Liver (tissue), 3 donors: ENCODE data around the gene PRICKLE4.

Experiments
- JUND ChIP-seq, 2 donors: IDR thresholded peaks; 2 replicates each; pipeline ENCODE4 v1.6.1; 2016; ENCODE audit warnings: antibody characterized with exemption in 2 of 2
- SP1 ChIP-seq: IDR thresholded peaks from 2 replicates; pipeline ENCODE4 v1.6.1; 2018; ENCODE audit warnings: antibody characterized with exemption, mild to moderate bottlenecking
- TAF1 ChIP-seq: conservative IDR thresholded peaks from 2 replicates; pipeline ENCODE4 v1.6.1; 2016; ENCODE audit warnings: antibody characterized with exemption, mild to moderate bottlenecking
- TF ChIP-seq, protein P1 (sequence below): fragments of 150-350 bp; IDR thresholded peaks from 2 replicates; pipeline ENCODE4 v1.5.1; 2017; ENCODE audit warnings: improper control_type of control experiment, low read depth, low read length; ENCODE audit not compliant: missing input control
- TF ChIP-seq, protein P2 (sequence below): IDR thresholded peaks from 2 replicates; pipeline ENCODE4 v1.6.1; 2016; ENCODE audit warnings: antibody characterized with exemption, mild to moderate bottlenecking
- TF ChIP-seq, protein P3 (sequence below): IDR thresholded peaks from 2 replicates; pipeline ENCODE4 v1.6.1; 2016; ENCODE audit warnings: antibody characterized with exemption
- donor health status: healthy.
- donor health status: healthy.

DNA sequence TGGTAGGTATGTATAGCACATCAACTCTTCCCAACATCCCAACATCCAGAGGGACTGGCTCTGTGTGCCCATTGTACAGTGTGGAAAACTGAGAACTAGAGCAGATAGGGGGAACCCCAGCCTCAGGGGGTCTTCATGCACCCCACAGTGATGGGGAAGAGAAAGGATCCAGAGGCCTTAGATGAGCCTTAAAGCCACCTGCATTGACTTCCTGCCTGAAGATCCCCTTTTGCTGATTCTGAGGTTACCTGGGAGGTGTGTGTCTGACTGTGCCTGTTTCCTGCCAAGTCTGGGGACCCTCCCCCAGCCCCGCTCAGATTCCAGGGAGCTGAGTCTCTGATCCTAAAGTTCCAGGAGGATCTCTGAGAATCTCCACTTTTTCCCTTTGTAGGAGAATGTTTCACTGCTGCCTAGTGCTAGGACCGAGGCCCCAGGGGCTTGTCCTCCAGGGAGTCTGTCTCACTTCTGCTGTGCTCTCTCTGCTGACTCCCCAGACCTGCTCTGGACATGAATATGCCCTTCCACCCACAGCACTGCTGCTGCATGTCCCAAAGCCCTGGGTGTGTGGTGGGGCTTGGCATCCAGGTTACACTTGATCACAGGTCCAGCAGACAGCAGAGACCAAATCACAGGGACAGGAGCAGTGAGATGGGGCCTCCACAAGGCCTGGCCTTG is 20.5 kb upstream of the PRICKLE4 start:
- TF ChIP-seq, protein P1, sequence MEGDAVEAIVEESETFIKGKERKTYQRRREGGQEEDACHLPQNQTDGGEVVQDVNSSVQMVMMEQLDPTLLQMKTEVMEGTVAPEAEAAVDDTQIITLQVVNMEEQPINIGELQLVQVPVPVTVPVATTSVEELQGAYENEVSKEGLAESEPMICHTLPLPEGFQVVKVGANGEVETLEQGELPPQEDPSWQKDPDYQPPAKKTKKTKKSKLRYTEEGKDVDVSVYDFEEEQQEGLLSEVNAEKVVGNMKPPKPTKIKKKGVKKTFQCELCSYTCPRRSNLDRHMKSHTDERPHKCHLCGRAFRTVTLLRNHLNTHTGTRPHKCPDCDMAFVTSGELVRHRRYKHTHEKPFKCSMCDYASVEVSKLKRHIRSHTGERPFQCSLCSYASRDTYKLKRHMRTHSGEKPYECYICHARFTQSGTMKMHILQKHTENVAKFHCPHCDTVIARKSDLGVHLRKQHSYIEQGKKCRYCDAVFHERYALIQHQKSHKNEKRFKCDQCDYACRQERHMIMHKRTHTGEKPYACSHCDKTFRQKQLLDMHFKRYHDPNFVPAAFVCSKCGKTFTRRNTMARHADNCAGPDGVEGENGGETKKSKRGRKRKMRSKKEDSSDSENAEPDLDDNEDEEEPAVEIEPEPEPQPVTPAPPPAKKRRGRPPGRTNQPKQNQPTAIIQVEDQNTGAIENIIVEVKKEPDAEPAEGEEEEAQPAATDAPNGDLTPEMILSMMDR: no peak
- TF ChIP-seq, protein P2, sequence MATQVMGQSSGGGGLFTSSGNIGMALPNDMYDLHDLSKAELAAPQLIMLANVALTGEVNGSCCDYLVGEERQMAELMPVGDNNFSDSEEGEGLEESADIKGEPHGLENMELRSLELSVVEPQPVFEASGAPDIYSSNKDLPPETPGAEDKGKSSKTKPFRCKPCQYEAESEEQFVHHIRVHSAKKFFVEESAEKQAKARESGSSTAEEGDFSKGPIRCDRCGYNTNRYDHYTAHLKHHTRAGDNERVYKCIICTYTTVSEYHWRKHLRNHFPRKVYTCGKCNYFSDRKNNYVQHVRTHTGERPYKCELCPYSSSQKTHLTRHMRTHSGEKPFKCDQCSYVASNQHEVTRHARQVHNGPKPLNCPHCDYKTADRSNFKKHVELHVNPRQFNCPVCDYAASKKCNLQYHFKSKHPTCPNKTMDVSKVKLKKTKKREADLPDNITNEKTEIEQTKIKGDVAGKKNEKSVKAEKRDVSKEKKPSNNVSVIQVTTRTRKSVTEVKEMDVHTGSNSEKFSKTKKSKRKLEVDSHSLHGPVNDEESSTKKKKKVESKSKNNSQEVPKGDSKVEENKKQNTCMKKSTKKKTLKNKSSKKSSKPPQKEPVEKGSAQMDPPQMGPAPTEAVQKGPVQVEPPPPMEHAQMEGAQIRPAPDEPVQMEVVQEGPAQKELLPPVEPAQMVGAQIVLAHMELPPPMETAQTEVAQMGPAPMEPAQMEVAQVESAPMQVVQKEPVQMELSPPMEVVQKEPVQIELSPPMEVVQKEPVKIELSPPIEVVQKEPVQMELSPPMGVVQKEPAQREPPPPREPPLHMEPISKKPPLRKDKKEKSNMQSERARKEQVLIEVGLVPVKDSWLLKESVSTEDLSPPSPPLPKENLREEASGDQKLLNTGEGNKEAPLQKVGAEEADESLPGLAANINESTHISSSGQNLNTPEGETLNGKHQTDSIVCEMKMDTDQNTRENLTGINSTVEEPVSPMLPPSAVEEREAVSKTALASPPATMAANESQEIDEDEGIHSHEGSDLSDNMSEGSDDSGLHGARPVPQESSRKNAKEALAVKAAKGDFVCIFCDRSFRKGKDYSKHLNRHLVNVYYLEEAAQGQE: no peak
- TF ChIP-seq JUND (IDR thresholded peaks at IDR 0.05): no peak
- TF ChIP-seq TAF1: no peak
- TF ChIP-seq, protein P3, sequence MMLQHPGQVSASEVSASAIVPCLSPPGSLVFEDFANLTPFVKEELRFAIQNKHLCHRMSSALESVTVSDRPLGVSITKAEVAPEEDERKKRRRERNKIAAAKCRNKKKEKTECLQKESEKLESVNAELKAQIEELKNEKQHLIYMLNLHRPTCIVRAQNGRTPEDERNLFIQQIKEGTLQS: no peak
- no peak for TF ChIP-seq SP1
